ENCODE results near the gene KRTAP5-4. TPM values are rescaled to one million over a fixed set of nuclear protein-coding genes. Genes with fewer than 3 reads are reported as not detected.

Gene KRTAP5-4
- total and polyA plus RNA-seq, 2 donors (not counting 1 experiment from before 2014, with no cell fraction given) = not detected

DNA sequence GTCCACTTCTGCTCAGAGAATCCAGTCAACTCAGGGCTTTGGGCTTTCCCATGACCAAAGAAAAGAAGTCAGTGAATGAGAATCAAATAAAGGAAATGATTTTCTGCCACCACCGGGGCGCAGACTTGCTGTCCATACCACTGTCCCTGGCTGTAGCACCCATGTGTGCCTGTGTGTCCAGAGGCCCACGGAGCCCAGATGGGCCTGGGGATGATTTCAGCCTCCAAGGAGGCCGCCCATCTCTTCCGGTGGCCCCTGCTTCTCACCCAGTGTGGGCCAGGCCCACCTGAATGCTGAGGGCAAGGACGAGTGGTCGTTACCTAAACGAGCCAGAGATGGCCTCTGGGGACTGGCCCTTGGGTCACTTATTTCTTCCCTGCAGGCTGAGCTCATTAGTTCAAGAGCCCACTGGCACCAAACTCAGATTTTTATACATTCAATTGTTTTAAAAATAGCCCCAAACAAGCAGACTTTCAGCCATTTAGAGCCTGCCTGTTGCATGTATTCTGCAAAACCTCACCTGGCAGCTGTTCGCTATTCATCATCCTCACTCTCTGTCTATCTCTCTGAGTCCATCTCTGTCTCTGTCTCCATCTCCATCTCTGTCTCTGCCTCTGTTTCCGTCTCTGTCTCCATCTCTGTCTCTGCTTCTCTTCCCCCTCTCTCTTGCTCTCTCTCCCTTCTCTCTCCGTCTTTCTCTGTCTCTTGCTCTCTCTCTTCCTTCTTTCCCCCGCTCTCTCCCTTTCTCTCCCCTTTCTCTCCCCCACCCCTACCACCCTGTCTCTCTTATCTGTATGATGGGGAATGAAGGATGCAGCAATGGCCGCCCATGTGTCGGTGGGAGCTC is 31.8 kb upstream of the KRTAP5-4 start:
- ChIA-PET POLR2A (no interaction called here), CTCF (interaction anchor here (1.2 to 4.5 kb wide), 15 partner anchors 23 to 503 kb away, joined by 3 to 135 read pairs (median 7); partner anchors contain the start of gene SYT8)
- TF ChIP-seq EZH2 (IDR thresholded peaks at IDR 0.05; ENCODE audit: borderline replicate concordance, insufficient read depth, low read depth, low read length, poor library complexity, severe bottlenecking) = no peak
- TF ChIP-seq, protein P1, sequence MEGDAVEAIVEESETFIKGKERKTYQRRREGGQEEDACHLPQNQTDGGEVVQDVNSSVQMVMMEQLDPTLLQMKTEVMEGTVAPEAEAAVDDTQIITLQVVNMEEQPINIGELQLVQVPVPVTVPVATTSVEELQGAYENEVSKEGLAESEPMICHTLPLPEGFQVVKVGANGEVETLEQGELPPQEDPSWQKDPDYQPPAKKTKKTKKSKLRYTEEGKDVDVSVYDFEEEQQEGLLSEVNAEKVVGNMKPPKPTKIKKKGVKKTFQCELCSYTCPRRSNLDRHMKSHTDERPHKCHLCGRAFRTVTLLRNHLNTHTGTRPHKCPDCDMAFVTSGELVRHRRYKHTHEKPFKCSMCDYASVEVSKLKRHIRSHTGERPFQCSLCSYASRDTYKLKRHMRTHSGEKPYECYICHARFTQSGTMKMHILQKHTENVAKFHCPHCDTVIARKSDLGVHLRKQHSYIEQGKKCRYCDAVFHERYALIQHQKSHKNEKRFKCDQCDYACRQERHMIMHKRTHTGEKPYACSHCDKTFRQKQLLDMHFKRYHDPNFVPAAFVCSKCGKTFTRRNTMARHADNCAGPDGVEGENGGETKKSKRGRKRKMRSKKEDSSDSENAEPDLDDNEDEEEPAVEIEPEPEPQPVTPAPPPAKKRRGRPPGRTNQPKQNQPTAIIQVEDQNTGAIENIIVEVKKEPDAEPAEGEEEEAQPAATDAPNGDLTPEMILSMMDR (IDR thresholded peaks at IDR 0.05) = no peak
- H3K4me3 Mint-ChIP-seq = no peak overlapping the region
- Histone ChIP-seq H3K27me3 (replicated peaks in 1 of 4; ENCODE audit: control extremely low read depth in 1 of 4, control insufficient read depth in 3 of 4, insufficient read depth in 4 of 4, low read length in 3 of 4) (peaks cover 0 to 22% (median 4%) of the 10 kb centered on the region in 4 experiments), H4K20me1 (ENCODE audit: control insufficient read depth, insufficient read depth, low read length, poor library complexity, severe bottlenecking) (no peaks in the 10 kb centered on the region), H3K27ac (ENCODE audit: low read length in 2 of 2) (no peak overlapping the region), H2AFZ (ENCODE audit: insufficient read depth, low read depth, low read length, poor library complexity, severe bottlenecking) (no peak overlapping the region), H3K4me1 (ENCODE audit: control insufficient read depth in 2 of 2, insufficient read depth in 2 of 2, low read length in 2 of 2) (peaks cover 0 to 6% of the 10 kb centered on the region in 2 donors), H3K9ac (ENCODE audit: low read length) (no peak overlapping the region), H3K4me3 (ENCODE audit: control extremely low read depth in 1 of 5, extremely low read depth in 1 of 5, insufficient read depth in 1 of 5, low read depth in 2 of 5, low read length in 4 of 5) (no peak overlapping the region), H3K9me3 (ENCODE audit: control extremely low read depth in 1 of 3, control insufficient read depth in 2 of 3, insufficient read depth in 1 of 3, low read length in 2 of 3) (no peaks in the 10 kb centered on the region), H3K4me2 (replicated peaks; ENCODE audit: low read depth, low read length, poor library complexity, severe bottlenecking) (no peak overlapping the region), H3K36me3 (replicated peaks in 1 of 2; ENCODE audit: control extremely low read depth in 1 of 2, control insufficient read depth in 1 of 2, extremely low read depth in 1 of 2, insufficient read depth in 2 of 2, low read length in 1 of 2) (no peaks in the 10 kb centered on the region), H3K79me2 (ENCODE audit: control insufficient read depth, insufficient read depth, low read length) (no peaks in the 10 kb centered on the region)
- no peak for DNase-seq
- WGBS (ENCODE audit: insufficient coverage) = 87% methylated on average over 10 of the region's 14 CpGs
- intact Hi-C loops (cut with micrococcal nuclease) = loop anchor here (5.0 kb wide), 1 partner anchor 39 kb away; no protein-coding TSS in a partner anchor
- no peak for ATAC-seq (ENCODE audit: low read depth)
- no peaks in the 10 kb centered on the region for H3K9me3 Mint-ChIP-seq (ENCODE audit: insufficient read depth)
- no peaks in the 10 kb centered on the region for H3K4me1 Mint-ChIP-seq
- no peak overlapping the region for H3K27ac Mint-ChIP-seq
- H3K27me3 Mint-ChIP-seq = peaks cover 41% of the 10 kb centered on the region

Data from B cell (primary cell).